Fibroblast of gingiva (primary cell): ENCODE measurements around the gene KIAA0753.

Source experiments
- DNase-seq: peaks from one replicate; pipeline ENCODE4 v3.0.0-alpha.2; 2011; ENCODE audit warnings: low read depth

The KIAA0753 gene

GRCh38 chr17:6641247-6641863, 844 bp upstream of the KIAA0753 start:
- DNase-seq, result no peak

- DNase-seq, result peak; percentile 43
These were observed 650 bp downstream of the KIAA0753 start for GRCh38 chr17:6639586-6640535.

GRCh38 chr17:6639014-6639585, 1.4 kb downstream of the KIAA0753 start:
- DNase-seq, result no peak

DNA sequence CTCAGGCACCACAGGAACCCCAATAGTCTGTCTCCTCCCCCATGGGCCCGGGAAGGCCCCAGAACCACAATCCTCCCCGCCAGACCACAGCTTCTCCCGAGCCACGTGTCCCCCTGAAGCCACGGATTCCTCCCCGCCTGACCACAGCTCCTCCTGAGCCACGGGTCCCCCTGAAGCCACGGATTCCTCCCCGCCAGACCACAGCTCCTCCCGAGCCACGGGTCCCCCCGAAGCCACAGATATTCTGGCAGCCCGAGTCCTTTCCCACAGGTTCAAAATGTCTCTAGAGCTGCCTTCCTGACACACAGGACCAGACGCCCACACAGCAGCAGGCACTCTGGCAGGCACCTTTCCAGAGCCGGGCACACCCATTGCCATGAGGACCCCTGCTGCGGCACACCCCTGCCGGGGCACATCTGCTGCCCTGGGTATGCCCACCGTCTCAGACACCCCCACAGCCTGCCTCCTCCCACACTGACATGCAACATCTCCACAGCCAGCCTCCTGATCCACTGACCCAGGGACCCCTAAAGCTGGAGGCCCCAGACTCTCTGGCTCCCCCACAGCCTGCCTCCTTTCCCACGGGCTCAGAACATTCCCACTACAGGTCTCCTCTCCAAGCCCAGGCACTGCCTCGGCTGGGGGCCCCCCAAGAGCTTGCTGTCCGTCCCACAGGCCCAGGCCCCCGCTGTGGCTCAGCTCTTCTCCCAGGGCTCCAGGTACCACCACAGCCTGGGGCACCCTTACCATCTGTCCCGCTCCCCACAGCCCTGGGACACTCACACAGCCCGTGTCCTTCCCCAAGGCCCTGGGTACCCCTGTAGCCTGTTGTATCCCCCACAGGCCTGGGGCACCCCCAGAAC, 2.2 kb downstream of the KIAA0753 start:
- DNase-seq, result no peak

GRCh38 chr17:6637458-6637840, 3.1 kb downstream of the KIAA0753 start:
- no peak for DNase-seq

- DNase-seq, result no peak
These were observed 3.7 kb downstream of the KIAA0753 start for GRCh38 chr17:6636616-6637457.

DNA sequence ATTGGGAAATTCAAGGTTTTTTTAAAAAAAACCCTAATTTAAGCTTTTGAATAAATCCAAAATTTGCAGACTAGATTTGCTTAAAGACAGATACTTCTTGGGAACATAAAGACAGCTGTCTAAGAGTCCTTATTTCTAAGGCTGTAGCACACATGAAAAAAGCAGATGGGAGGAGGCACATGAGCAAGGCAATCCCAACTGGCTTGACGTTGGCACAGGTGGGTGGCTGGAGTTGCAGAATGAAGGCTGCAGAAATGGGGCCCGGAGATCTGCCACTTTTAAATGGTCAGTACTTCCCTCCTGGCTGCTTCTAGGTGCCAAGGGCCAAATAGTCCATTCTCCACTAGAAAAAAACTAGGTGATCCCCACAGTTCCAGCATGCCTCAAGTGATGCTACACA, 4.4 kb downstream of the KIAA0753 start:
- DNase-seq, result no peak

DNA sequence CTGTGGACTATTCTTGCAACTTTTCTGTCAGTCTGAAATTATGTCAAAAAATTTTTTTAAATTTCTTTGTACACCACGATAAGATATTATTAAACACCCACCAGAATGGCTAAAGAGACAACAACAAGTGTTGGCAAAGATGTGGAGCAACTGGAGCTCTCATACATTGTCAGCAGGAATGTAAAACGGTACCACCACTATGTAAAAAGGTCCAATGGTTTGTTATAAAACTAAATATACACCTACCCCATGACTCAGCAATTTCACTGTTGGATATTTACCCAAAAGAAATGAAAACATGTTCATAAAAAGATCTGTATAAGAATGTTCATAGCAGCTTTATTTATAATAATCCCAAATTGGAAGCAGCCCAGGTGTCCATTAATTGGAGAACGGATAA, 7.2 kb downstream of the KIAA0753 start:
- no peak for DNase-seq

DNA sequence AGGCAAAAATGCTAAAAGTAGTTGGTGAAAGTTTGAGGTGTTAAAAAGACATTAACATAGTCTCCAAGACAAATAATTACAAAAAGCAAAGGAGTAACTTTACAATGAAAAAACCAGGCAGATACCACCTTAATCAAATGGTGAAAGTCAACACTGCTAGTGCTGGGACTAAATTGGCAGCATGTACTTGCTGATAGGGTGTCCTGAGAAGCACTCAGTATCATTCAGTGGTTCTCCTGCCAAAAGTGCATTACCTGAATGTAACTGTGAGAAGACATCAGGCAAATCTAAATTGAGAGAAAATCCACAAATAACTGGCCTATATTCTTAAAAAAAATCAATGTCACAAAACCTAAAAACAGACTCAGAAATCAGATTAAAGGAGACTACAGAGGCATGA, 8.0 kb downstream of the KIAA0753 start:
- no peak for DNase-seq

- DNase-seq, result no peak
These were observed 10.1 kb downstream of the KIAA0753 start for GRCh38 chr17:6630390-6630789.

DNA sequence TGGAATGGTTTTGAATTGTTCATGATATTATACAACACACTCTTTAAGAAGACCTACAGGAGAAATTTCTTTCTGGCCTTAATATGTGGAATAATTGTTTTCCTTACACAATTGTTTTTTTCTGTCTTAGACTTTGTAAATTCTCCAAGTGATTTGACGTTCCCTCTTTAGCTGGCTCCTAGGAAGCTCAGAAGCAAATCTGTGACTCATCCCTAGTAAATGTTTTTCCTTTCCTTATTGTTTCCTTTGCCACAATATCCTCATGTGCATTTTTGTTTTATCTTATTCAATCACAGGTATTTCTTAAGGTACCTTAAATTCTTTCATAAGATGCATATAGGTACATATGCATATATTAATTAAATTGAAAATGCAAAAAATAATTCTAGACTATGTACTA, 13.5 kb downstream of the KIAA0753 start:
- no peak for DNase-seq

GRCh38 chr17:6626616-6627015, 13.9 kb downstream of the KIAA0753 start:
- DNase-seq, result no peak

- no peak for DNase-seq
These were observed 16.6 kb downstream of the KIAA0753 start for GRCh38 chr17:6623941-6624340.

- no peak for DNase-seq
These were observed 29.3 kb downstream of the KIAA0753 start for GRCh38 chr17:6611231-6611630.

- DNase-seq, result no peak
These were observed 30.5 kb downstream of the KIAA0753 start for GRCh38 chr17:6610011-6610410.

DNA sequence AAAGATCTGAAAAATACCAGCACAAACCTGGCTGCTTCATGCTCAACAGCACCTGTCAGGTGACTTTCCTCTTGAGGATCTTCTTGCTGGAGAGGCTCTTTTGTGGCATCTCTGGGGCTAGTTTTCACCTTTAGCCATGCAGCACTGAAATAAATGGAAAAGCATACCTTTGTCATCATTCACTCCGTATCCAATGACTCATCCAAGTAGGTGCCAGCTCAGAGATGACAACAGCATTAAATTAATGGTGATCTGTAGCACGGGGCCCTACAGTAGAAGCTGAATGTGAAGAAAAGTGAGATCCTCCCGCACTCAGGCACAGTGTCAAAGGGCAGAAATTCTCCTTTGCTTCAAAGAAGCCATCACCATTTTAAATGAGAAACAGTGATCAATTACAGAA, 32.2 kb downstream of the KIAA0753 start:
- no peak for DNase-seq

GRCh38 chr17:6605142-6605541, 35.4 kb downstream of the KIAA0753 start:
- DNase-seq, result no peak

- peak; percentile 22 for DNase-seq
These were observed 36.7 kb downstream of the KIAA0753 start for GRCh38 chr17:6603744-6604325.

DNA sequence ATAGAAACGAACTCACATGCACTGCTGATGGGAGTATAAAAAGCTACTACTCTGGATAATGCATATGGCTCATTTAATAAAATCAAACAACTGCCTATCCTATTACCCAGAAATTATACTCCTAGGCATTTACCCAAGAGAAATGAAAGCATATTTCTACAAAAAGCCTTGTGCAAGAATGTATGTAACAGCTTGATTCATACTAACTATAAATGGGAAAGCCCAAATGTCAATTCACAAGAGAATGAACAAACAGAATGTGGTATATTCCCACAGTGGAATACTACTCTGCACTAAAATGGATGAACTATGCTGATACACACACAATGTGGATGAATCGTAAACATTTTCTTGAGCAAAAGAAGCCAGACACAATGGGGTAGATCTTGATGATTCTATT, 38.4 kb downstream of the KIAA0753 start:
- peak; percentile 54 for DNase-seq

GRCh38 chr17:6599364-6599763, 41.1 kb downstream of the KIAA0753 start:
- peak; percentile 59 for DNase-seq

GRCh38 chr17:6597727-6598126, 42.8 kb downstream of the KIAA0753 start:
- no peak for DNase-seq
